Keratinocyte (primary cell): Measurements from ENCODE around the gene OR13D1.

ENCODE experiments used
- EZH2 ChIP-seq: IDR thresholded peaks from one replicate; pipeline ENCODE4 v1.6.1; 2012; ENCODE audit warnings: inconsistent platforms, mild to moderate bottlenecking, low read length, moderate library complexity
- TF ChIP-seq, protein P1 (sequence below), 3 experiments: IDR thresholded peaks in 1 of 3; conservative IDR thresholded peaks in 1 of 3; optimal IDR thresholded peaks in 1 of 3; 2 replicates in 2 of 3; 3 replicates in 1 of 3; pipeline versions ENCODE3 to v1.5.1; 2011; ENCODE audit warnings: low read length in 3 of 3, mild to moderate bottlenecking in 3 of 3, moderate library complexity in 2 of 3, control low read depth in 1 of 3, inconsistent platforms in 1 of 3; ENCODE audit not compliant: insufficient read depth in 2 of 3; ENCODE audit errors: extremely low read depth in 1 of 3

DNA sequence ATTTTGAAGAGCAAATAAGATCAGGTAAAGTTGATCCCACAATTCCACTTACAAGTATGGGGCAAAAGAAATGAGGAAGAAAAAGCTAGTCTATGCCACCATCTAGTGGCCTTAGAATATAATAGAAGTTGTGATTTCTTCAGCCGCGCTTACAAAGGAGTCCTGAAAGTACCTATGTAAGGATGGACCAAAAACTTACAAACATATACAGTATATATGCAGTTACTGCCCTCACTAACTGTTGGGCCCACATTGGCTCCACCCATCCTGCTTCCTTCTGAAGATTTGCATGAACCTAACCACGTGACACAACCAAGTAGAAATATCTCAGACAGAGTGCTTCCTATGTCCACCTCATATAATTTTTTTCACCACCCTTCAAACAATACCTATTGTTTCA lies 11.7 kb upstream of the OR13D1 start:
- TF ChIP-seq EZH2, result no peak
- TF ChIP-seq, protein P1, sequence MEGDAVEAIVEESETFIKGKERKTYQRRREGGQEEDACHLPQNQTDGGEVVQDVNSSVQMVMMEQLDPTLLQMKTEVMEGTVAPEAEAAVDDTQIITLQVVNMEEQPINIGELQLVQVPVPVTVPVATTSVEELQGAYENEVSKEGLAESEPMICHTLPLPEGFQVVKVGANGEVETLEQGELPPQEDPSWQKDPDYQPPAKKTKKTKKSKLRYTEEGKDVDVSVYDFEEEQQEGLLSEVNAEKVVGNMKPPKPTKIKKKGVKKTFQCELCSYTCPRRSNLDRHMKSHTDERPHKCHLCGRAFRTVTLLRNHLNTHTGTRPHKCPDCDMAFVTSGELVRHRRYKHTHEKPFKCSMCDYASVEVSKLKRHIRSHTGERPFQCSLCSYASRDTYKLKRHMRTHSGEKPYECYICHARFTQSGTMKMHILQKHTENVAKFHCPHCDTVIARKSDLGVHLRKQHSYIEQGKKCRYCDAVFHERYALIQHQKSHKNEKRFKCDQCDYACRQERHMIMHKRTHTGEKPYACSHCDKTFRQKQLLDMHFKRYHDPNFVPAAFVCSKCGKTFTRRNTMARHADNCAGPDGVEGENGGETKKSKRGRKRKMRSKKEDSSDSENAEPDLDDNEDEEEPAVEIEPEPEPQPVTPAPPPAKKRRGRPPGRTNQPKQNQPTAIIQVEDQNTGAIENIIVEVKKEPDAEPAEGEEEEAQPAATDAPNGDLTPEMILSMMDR (optimal IDR thresholded peaks at IDR 0.05 in 1 of 3, IDR thresholded peaks at IDR 0.05 in 1 of 3, conservative IDR thresholded peaks at IDR 0.05 in 1 of 3; ENCODE audit: extremely low read depth in 1 of 3, insufficient read depth in 2 of 3, low read length in 3 of 3), result peak in 2 of 3 experiments; percentile 9 to 29
